CD4-positive, alpha-beta T cell treated with Interleukin-1 beta for 1 hour (primary cell): ENCODE measurements around the gene DPF1.

ENCODE experiments used
- DNase-seq, 2 donors: peaks; one replicate each; pipeline ENCODE4 v3.0.0-alpha.2; 2020 to 2022

The DPF1 gene

DNA sequence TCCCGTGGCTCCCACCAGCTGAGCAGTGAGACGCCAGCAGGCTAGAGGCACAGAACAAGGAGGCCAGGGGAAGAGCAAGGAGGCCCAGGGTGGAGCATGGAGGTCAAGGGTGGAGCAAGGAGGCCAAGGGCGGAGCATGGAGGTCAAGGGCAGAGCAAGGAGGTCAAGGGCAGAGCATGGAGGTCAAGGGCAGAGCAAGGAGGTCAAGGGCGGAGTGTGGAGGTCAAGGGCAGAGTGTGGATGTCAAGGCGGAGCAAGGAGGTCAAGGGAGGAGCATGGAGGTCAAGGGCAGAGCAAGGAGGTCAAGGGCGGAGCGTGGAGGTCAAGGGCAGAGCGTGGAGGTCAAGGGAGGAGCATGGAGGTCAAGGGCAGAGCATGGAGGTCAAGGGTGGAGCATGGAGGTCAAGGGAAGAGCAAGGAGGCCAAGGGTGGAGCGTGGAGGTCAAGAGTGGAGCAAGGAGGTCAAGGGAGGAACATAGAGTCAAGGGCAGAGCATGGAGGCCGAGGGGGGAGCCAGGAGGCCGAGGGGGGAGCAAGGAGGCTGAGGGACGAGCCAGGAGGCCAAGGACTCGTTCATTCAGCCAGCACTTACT, 27.7 kb downstream of the DPF1 start:
- no peak for DNase-seq

DNA sequence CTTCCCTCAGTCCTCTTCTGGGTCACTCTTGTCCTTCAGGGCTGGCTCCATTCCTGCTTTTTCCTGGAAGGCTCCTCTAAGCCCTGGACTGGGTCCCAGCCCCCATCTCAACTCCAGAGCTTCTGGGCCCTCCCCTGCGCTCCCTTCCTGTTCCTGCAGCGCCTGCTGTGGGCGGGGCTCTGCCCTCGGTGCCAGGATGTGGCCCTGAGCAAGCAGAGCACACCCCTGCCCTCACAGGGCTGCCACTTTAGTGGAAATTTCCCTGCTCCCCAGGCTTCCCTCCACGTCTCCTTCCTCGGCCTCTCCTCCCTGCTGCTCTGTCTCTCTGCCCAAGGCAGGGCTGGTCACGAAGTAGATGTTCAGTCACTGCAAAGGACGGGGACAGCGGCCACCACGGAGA, 28.8 kb downstream of the DPF1 start:
- no peak for DNase-seq

DNA sequence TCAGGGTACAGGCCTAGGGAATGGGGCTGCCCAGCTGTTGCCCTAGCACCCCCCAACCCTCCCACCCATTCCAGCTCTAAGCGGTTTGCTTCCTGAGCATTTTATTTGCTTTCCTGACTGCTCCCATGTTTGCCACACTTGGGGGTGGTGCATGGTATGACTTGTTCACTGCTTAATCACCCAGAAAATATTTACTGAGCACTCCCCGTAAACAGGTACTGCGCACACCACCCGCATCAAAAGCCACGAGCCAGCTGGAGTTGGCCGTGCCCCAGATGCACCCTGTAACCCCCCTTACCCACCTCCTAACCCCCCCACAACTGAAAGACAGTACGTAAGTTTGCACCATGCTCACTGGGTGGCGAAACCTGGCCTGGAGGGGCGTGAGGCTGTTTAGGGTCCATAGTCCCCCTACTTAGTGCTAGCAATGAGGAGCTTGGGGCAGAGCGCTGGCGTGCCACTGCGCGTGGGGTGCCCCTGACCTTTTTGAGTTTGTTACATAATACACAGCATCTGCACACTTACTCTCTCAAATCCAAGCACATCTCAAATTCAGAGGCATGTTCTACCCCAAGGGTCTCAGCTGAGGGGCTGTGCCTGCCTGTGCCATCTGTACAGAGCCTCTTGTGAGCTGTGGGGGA, 29.8 kb downstream of the DPF1 start:
- DNase-seq = no peak

GRCh38 chr19:38193445-38193844, 30.6 kb downstream of the DPF1 start:
- no peak for DNase-seq

DNA sequence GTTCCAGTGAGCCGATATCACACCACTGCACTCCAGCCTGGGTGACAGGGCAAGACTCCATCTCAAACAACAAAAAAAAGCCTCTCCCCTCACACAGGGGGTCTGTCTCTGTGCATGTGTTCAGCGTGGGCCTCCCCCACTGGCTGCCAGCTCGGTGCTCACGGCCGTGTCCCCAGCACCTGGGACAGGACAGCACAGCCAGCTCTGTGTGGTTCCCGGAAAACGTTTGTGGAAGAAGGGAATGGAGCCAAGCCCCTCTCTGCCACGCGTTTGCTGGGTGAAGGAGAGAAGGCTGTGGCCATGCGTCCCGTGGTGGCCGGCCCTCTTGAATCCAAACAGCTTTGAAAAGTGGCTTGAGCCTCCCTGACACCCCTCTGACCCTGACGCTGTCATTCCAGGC, 32.3 kb downstream of the DPF1 start:
- DNase-seq = no peak

DNA sequence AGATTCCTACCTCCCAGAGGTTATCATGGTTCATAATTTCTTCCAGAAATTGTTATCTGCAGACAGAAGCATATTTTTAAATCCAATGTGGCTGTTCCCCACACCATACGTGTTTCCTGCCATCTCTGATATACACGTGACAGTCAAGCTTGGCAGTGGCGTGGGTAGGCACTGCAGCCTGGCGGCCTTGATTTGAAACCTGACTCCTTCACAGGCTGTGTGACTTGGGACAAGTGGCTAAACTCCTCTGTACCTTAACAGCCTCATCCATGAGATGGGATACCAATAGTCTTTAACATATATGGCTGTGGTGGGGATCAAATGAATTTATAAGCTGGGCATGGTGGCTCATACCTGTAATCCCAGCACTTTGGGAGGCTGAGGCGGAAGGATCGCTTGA, 33.2 kb downstream of the DPF1 start:
- DNase-seq = no peak

DNA sequence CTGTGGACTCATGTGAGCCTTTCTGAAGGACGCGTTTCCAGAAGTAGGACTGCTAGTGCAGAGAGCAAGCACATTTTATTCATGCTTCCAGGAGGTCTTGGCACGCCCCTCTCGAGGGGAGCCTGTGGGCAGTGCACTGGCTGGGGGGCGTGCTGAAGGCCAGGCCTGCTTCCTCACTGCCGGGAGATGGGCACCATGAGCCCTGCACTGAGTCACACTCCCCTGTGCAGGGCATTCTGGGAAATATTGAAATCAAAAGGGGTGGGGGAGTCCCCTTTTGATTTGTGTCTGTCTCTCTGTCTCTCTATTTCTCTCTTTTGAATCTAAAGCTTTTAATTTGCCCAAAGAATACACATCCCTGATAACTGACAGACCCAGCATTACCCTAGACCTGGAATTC, 34.0 kb downstream of the DPF1 start:
- DNase-seq = no peak

GRCh38 chr19:38185562-38185961, 38.5 kb downstream of the DPF1 start:
- no peak for DNase-seq

DNA sequence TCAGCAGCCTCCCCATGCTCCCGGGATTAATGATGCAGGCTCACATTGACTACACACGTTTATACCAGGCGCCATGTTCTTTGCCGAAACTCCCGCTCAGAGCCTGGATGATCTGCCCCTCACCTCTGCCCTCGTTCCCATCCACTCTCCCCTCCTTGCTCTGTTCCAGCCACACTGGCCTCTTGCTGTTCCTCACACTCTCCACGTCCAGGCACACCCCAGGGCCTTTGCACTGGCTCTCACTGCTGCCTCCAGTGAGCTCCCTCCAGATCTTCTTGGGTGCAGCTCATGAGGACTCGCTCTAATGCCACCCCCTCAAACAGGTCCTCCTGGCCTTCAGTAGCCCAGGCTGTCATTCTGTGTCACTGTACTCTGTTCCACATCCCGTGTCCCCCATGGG, 39.2 kb downstream of the DPF1 start:
- no peak for DNase-seq

DNA sequence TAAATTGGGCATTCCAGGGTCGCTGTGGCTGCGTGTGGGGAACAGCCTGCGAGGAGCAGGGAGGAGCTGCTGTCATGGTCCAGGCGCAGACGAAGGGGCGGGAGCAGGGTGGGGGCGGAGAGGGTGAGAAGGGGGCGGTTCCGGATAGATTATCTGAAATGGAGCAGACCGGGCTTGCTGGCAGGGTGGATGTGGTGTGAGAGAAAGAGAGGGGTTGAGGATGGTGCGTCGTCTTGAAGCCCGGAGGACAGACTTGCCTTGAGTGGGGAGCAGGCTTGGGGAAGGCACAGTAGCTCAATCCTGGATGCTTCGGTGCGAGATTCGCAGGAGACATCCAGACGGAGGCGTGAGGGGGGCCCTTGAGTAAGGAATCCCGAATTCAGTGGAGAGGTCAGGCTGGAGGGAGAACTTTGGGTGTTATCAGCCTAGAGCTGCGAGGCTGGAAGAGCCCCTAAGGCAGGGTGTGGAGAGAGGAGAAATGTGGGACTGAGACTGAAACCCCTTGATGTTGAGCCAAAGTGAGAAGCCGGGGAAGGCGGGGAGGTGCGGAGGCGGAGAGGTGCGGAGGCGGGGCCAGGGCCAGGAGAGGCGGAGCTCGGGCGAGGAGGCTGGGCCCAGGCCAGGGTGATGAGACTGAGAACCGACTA, 40.6 kb downstream of the DPF1 start:
- DNase-seq = no peak

DNA sequence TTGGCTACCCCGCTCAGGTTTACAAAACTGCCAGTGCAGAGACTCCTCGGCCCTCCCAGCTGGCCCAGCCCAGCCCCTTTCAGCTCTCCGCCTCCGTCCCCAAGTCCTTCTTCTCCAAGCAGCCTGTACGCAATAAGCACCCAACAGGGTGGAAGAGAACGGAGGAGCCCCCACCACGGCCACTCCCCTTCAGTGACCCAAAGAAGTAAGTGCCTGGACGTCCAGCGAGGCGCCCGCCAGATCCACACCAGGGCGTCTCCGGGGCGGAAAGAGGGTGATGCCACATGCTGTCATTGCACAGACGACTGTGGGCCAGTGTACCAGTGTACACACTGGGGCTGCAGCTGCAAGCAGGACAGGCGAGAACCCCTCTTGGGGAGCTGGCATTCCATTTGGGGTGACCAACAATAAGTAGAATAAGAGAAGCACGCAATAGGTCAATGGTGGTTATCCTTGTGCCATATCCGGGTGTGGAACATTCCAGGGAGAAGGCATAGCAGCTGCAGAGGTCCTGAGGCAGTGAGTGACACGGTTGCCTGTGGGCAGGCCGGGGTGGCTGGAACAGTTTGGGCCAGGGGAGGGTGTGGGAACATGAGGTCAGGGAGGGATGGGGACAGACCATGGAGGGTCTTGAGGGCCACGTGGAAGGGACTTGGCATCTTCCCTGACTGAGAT, 41.3 kb downstream of the DPF1 start:
- DNase-seq = no peak

DNA sequence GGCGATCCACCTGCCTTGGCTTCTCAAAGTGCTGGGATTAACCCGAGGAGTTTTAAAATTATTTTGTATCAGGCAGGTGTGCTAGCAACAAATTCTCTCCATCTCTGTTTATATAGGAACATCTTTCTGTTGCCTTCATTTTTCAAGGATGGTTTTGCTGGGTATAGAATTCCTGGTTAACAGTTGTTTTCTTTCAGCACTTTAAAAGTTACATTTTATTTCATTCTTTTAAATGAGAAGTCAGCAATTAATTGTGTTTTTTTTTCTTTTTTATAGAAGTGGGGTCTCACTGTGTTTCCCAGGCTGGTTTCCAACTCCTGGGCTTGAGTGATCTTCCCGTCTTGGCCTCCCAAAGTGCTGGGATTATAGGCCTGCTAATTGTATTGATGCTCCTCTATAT, 44.0 kb downstream of the DPF1 start:
- DNase-seq = no peak

DNA sequence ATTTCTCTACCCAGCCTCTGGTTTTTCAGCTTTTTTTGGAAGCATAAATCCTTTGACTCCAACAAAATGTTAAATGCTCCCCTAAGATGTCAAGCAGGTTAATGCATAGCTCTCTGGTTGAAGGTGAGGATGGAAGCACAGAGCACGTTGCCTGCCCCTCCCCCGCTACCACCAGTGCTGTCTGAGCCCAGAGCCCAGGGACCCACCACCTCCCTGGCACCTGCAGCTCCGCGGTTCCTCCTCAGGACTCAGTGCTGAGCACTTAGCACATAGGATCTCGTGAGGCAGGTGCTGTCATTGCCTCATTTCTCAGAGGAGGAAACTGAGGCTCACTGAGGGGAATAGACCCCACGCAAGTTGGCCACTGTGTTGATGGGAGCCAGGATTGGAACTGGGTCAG, 48.6 kb downstream of the DPF1 start:
- DNase-seq = no peak

GRCh38 chr19:38173291-38174041, 50.6 kb downstream of the DPF1 start:
- DNase-seq = no peak

DNA sequence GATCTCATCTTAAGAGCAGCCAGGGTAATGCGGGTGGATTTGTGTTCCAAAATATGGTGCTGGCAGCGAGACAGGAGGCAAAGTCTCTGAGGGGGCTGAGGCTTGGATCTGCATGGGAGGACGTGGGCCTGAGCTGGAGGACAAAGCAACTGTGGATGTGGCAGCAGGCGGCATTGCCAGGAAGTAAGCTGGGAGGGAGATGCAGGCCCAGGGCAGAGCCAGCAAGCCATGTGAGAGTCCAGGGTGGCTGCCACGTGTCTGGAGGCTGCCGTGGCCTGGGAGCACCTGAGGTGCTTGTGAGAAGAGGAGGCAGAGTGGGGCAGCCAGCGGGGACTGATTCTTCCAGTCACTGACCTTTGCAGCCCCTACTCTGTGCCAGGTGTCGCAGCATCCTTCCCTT, 52.0 kb downstream of the DPF1 start:
- no peak for DNase-seq

DNA sequence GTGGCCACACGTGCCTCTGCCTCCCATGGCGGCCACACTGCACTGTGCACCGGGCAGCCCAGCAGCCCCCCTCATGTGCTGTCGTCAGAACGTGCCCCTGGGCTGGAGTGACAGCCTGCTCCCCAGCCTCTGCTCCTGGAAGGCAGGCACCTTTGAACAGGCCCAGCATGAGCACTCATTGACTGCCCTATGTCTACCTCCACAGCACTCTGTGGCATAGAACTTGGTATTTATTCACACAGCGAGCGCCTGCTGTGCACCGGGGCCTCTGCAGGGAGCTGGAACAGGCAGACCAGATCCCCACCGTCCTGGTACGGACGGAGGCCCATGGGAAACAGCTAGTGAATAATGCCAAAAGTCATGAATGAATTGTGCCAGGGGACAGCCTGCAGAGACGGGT, 53.7 kb downstream of the DPF1 start:
- no peak for DNase-seq

DNA sequence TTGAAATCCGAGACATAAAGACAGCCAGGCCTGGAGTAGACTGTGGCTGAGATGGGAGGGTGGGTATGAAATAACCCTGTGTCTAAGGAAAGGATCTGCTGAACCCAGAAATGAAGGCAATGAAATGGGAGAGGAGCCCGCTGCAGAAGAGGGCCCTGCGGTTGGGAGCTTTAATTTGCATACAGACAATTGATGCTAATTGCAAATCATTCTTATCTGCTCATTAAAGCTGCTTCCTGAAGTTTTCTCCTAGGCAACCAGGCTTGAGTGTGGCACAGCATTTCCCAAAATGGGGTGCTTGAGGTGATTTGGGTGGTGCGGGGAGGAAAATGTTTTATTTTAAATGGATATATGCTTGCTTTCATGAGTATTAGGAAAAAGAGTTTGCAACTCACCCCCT, 55.4 kb downstream of the DPF1 start:
- no peak for DNase-seq

DNA sequence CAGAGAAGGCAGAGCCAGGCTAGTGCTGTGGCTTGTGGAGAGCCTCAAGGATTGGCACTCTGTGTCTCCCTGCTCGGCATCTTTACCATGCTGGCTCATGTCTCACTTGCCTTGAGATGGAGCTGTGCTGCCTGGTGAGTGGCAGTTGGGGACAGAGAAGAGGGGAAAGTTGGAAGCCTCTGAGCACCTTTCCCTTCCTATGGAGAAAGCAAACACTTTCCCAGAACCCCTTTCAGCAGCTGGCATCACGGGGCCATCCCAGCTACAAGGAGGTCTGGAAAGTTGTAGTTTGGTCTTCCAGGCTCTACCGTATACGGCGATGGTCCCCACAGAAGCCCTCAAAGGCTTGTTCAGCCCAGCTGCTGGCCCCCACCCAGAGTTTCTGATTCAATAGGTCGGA, 58.7 kb downstream of the DPF1 start:
- no peak for DNase-seq

DNA sequence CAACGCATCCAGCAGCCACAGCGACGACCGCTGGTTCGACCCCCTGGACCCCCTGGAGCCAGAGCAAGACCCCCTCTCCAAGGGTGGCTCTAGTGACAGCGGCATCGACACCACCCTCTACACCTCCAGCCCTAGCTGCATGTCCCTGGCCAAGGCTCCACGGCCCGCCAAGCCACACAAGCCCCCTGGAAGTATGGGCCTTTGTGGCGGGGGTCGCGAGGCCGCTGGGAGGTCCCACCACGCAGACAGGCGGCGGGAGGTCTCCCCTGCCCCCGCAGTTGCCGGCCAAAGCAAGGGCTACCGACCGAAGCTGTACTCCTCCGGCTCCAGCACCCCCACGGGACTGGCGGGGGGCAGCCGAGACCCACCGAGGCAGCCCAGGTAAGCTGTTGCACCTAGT, 59.5 kb downstream of the DPF1 start:
- DNase-seq = no peak

DNA sequence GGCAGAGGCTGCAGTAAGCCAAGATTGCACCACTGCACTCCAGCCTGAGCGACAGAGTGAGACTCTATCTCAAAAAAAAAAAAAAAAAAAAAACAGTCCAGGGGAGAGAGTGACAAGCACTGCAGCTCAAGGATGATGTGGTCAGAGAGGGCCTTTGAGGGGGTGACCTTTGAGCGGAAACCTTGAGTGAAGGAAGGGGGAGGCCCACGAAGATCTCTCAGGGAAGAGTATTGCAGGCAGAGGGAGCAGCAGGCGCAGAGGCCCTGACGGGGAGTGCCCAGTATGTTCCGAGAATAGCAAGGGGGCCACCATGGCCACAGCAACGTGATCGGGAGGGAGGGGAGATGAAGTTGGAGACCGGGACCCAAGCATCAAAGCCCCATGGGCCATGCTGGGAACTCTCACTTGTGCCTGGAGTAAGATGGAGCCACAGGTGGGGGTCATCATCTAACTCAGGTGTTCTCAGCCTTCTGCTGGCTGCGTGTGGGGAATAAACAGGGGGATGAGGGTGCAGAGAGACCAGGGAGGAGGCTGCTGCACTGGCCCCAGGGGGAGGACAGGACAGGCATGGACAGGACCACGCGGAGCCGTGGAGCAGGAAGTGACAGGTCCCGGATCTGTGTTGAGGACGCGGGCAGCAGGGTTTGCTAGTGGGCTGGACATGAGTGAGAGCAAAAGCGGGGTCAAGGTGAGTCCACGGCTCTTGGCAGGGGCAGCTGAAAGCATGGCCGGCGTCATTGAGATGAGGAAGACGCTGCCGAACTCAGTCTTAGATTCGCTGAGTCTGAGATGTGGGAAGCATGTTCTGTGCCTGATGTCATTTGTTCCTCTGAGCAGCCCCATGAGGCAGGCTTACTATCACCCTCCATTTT, 60.4 kb downstream of the DPF1 start:
- DNase-seq = no peak

- no peak for DNase-seq
Observed at GRCh38 chr19:38162632-38163031, 61.4 kb downstream of the DPF1 start.

- DNase-seq = no peak
Observed at GRCh38 chr19:38162094-38162493, 61.9 kb downstream of the DPF1 start.
